Right renal pelvis (tissue), 4 donors: Measurements from ENCODE around the gene PPA1. TPM values are rescaled to one million over a fixed set of nuclear protein-coding genes. Genes with fewer than 3 reads are reported as not detected.
"Not testable (repeated sequence)": the region's sequence is repeated elsewhere in the genome, so short reads cannot be mapped to it uniquely, and the experiment has no call there.

Experiments used
- DNase-seq, 4 donors: peaks; one replicate each; pipeline ENCODE4 v3.0.0-alpha.2; 2013; ENCODE audit warnings: low read depth in 4 of 4, low spot score in 3 of 4, missing footprints in 1 of 4
- polyA plus RNA-seq, 4 donors: library from polyadenylated mRNA; unstranded; fragments of 120-200 nt; gene quantifications; one replicate each; pipeline ENCODE4 v1.2.1, GENCODE V29; 2013; ENCODE audit not compliant: insufficient read length in 4 of 4

Gene PPA1
- polyA plus RNA-seq, 4 donors: 90.4 to 108 (median 102) TPM

DNA sequence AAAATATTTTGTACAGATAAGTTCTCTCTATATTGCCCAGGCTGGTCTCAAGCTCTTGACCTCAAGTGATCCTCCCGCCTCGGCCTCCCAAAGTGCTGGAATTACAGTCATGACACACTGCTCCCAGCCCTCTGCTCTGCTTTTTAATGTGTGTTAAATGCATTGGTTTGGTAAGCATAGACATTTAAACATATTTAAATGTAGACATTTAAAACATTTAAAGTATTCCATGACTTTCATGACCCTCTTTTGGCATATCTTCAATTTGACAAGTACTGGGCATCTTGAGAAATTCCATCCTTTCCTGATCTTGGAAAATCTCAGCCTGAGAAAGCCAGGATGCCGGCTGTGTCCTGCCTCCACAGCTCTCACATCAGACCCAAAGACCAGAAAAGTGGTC is 57.7 kb downstream of the PPA1 start:
- DNase-seq: no peak

DNA sequence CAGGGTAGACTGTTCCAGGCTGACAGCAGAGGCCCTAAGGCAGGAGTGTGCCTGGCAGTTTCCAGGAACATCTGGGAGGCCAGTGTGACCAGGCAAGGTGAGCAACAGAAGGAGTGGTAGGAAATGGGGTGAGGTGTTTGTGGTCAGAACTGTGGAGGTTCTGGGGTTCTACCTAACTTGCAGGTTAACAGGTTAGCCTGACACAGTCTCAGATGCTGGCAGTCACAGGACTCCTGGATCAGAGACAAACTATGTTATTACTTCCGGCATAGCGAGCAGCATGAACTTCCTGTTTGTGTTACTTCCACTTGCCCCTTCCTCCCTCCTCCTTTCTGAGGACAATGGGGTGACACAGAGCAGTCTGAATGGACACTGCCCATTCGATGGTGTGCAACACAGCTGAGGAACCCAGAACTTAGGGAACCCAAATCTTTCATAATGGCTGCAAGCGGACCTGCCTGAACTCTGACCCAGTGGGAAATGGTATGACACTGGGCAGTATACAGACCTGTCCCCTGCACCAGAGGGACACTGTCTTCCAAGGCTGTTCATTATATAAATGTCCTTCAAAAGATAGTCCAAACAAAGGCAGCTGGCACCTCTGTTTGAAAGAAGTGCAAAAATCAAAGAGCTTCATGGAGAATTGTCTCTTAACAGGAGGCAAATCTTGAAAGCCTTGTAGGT is 59.0 kb downstream of the PPA1 start:
- DNase-seq: no peak

DNA sequence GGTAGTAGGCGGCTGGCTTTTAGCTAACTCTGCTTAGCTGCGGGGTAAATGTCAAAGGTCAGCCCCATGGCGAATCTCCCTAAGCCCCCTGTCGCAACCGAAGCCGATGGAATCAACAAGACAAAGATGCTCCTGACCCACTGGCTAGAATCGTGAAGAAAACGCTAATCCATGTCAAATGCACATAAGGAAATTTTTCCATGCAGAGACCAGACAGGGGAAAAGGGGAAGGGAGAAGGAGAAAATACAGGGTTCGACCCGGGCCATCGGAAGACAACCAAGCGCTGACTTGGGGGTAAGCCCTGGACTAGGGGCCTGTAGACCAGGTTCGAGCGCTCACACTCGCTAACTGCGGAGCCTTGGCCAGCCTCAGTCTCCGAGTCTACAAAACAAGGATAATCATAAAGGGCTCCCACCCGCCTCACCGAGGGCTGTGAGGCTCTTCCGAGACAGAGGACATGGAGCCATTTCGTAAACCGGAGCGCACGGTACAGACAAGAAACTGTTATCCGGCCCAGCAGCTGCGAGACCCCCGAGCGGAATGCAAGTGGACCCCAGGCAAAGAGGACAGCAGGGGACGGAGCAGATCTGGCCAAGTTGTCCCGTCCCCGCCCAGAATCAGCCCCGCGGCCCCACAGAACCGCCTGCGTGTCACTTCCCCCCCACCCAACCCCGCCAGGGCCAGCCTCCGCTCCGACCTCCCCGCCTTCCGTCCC is 63.4 kb downstream of the PPA1 start:
- peak in 1 of 4 donors; percentile 44 for DNase-seq

DNA sequence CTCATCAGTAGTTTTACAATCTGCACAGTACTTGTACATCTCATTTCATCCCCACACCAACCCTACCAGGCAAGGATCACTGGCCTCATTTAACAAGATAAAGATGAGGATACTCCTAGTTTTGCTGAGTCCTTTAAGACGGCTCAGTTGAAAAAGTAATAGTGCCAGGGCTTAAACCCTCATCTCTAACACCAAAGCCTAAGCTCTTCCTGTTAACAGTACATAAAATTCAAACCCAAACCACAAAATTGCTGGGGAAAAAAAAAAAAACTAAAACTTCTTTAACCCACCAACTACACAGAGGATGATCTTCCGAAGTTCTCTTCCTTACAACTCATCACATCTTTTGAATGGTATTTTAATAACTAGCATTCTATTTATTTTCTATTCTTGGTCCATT is 64.2 kb downstream of the PPA1 start:
- DNase-seq: no peak

DNA sequence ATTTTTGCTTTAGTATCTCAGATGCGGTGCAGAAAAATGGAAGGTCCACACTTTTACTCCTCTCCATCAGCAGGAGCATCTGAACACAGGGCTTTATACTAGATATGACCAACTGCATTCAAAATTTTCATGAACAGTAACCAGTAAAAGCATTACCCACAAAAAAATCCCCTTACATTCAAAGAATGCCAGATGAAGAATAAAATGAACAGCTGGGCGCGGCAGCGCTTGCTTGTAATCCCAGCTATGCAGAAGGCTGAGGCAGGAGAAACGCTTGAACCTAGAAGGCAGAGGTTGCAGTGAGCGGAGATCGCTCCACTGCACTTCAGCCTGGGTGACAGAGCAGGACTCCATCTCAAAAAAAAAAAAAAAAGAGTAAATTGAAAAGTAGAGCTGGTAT is 66.0 kb downstream of the PPA1 start:
- no peak for DNase-seq

DNA sequence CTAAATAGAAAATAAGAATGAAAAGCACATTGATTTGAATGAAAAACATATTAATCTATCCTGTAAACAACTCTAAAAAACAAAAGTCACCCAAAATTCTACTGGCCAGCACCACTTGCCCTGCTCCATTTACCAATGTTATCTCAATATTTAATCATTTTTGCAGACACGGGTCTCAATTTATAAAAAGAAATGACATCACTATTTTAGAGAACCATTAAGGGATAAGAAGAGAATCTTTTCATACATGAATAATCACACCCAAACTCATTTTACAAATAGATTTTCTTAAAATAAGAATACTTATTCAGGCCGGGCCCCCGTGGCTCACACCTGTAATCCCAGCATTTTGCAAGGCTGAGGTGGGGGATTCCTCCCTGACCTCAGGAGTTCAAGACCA is 66.8 kb downstream of the PPA1 start:
- DNase-seq: no peak

DNA sequence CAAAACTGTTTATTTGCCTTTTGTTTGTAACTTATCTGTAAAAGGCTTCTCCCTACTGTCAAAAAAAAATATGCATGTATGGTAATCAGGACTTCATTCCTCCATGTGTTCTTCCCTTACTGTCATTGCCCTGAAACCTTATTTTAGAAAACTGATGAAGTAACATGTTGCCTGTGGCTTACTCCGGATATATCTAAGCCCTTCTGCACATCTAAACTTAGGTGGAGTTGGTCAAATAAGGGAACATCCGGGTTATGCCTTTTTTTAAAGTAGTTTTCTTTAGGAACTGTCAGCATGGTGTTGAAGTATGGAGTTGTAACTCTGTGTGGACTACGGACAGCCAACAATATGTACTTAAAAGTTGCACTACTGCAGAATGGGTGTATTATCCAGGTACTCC is 69.1 kb downstream of the PPA1 start:
- no peak for DNase-seq

DNA sequence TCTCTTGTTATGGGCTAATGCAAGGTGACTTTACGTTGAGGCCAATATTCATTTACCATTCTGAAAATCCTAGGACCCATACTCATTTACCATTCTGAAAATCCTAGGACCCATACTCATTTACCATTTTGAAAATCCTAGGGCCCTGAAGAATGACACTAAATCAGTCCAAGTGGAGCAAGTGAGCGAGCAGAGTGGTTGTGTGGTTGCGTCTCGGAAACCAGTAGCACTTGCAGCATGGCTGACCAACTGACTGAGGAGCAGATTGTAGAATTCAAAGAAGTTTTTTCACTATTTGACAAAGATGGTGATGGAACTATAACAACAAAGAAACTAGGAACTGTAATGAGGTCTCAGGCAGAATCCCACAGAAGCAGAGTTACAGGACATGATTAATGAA is 69.8 kb downstream of the PPA1 start:
- no peak for DNase-seq

DNA sequence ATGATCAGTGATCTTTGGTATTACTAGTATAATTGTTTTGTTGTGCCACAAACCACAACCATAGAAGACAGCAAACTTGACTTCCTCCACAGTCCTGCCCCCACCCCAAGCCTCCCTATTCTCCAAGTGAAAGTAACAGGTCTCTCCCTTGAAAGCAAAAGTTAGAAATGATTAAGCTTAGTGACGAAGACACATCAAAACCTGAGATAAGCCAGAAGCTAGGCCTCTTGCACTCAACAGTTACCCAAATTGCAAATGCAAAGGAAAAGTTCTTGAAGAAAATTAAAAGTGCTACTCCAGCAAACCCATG is 70.4 kb downstream of the PPA1 start:
- no peak for DNase-seq

DNA sequence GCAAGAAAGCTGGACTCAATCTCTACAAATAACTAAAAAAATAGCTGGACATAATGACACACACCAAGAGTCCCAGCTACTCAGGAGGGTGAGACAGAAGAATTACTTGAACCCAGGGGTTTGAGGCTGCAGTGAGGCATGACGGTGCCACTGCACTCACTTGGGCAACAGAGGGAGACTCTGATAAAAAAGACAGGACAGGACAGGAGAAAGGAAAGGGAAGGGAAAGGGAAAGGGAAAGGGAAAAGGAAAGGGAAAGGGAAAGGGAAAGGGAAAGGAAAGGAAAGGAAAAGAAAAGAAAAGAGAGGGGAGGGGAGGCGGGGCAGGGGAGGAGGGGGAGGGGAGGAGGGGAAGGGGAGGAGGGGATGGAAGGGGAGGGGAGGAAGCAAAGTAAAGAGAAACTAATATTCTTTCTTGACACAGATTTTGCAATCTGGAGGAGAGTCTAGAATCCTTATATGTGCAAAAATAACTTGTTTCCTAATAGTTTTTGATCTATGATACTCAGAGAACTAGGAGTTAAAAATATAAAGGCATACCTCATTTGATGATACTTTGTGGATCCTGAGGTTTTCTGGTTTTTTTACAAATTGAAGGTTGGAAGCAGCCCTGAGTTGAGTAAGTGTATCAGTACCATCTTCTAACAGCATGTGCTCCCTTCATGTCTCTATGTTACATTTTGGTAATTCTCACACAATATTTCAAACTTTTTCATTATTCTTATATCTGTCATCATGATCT is 70.9 kb downstream of the PPA1 start:
- no peak for DNase-seq

DNA sequence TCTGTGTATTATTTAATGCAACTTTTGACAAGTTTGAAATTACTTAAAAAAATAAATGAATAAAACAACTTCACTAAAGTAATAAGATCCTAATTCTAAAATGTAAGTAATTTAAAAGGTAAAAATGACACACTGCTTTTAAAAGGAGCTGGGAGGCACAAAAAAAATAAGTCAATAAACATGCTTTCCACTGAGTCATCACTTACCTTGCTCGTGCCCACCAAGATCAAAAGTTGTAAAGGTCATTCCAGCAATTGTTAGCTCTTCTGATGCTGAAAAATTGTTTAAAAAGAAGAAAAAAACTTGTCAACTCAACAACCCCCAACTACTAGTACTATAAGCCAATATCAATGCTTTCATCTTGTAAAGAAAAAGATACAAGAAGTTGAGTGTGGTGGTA is 72.4 kb downstream of the PPA1 start:
- DNase-seq: no peak

DNA sequence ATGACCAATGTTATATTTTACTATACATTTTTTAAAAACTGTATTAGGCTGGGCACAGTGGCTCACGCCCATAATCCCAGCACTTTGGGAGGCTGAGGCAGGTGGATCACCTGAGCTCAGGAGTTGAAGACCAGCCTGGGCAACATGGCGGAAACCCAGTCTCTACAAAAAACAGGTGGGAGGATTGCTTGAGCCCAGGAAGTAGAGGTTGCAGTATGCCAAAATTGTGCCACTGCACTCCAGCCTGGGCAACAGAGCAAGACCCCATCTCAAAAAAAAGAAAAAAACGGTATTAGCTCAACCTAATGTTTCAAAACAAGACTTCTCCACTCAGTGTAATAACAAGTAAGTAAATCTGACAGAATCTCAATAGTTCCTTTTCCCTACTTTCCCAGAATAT is 73.9 kb downstream of the PPA1 start:
- DNase-seq: not testable (repeated sequence)

DNA sequence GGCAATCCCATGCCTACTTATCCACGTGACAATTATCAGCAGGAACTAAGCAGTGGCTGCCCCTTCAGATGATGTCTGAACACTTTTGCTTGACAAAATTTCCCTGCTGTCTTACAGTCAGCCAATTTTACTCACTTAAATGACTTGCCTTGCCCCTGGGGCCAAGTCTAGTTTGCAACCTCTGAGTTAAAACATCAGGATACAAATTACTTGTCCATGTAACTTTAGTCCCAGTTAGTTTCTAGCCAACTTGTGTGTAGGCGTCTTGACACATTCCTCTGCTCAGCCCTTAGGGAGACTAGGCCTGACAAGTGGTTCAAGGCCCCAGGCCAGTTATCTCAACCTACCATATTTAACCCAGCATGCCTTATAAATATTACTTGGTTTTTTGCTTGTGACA is 75.1 kb downstream of the PPA1 start:
- DNase-seq: no peak

DNA sequence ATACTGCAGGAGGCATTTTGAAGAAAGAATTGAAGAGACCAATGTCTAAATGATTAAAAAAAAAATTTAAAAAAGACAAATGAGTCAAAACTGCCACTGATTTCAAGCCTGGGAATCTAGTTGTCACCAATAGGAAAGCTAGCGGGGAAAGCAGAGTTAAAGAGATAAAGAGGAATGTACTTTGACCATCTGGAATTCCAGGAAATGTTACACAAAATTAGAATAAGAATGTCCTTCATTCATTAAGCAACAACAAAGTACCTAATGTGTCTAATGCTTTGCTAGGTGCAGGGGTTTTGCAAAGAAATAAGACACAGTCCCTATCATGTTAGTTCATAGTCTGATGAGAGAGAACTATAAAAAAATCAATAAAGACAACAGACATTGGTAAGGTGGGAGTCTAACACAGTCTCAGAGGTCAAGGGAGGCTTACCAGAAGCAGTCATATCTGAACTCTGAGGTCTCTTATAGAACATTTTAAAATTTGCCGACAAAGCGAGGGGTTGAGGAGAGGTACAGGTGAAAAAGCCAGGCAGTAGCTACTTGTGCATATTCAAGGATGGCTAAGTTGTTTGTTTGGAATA is 77.9 kb downstream of the PPA1 start:
- DNase-seq: no peak

Other genes with a start within 250 kb of the PPA1 start
- gene MACROH2A2, start 180.6 kb downstream of the PPA1 start, polyA plus RNA-seq: 10 to 100 TPM; 75.6 to 92.7 (median 84.1) TPM
- gene AIFM2, start 100.6 kb downstream of the PPA1 start, polyA plus RNA-seq: 1 to 10 TPM; 4.3 to 5.8 (median 5.2) TPM
- gene TYSND1, start 86.7 kb downstream of the PPA1 start, polyA plus RNA-seq: 10 to 100 TPM; 10.8 to 13.9 (median 11.5) TPM
- gene SAR1A, start 62.9 kb downstream of the PPA1 start, polyA plus RNA-seq: 100 to 1,000 TPM; 108 to 133 (median 124) TPM
- gene NPFFR1, start 50.6 kb upstream of the PPA1 start, polyA plus RNA-seq: under 1 TPM; 0.10 to 0.20 (median 0.14) TPM
- 10 to 100 TPM in 3 of 4 donors, 1 to 10 TPM in 1; 9.6 to 11.5 (median 11.1) TPM for gene LRRC20, start 149.2 kb upstream of the PPA1 start, polyA plus RNA-seq
- 10 to 100 TPM; 78.3 to 92.5 (median 86.8) TPM for gene EIF4EBP2, start 170.7 kb upstream of the PPA1 start, polyA plus RNA-seq
- under 1 TPM; 0.15 to 0.22 (median 0.17) TPM for gene NODAL, start 208.3 kb upstream of the PPA1 start, polyA plus RNA-seq
- gene PALD1, start 245.3 kb upstream of the PPA1 start, polyA plus RNA-seq: 10 to 100 TPM in 3 of 4 donors, 1 to 10 TPM in 1; 9.8 to 12.1 (median 11.3) TPM